HL-60 (cell line): ENCODE measurements around the gene U2AF2.

Experiments
- DNase-seq, 2 experiments: peaks; one replicate each; pipeline ENCODE4 v3.0.0-alpha.2; 2010 to 2020; ENCODE audit warnings: low read depth in 1 of 2, low spot score in 1 of 2
- H3K27ac ChIP-seq: fragments of 250-450 bp; sonication (Bioruptor Pico); replicated peaks from 2 replicates; pipeline ENCODE4 v1.5.1; 2020; ENCODE audit warnings: mild to moderate bottlenecking, moderate library complexity
- H3K27me3 ChIP-seq: fragments of 250-450 bp; sonication (Bioruptor Pico); 2 replicates; pipeline ENCODE4 v1.5.1; 2021; ENCODE audit warnings: mild to moderate bottlenecking, moderate library complexity; ENCODE audit not compliant: insufficient read depth, poor library complexity, severe bottlenecking
- H3K4me3 ChIP-seq: replicated peaks from 2 replicates; pipeline ENCODE4 v1.5.1; 2011; ENCODE audit warnings: mild to moderate bottlenecking, control low read depth, low read length; ENCODE audit not compliant: insufficient read depth
- CTCF ChIP-seq: IDR thresholded peaks from one replicate; pipeline ENCODE4 v1.5.1; 2011; ENCODE audit warnings: low read length, control low read depth, inconsistent platforms; ENCODE audit not compliant: insufficient read depth
- GABPA ChIP-seq: IDR thresholded peaks from 2 replicates; pipeline ENCODE4 v1.6.1; 2012; ENCODE audit warnings: low read depth
- POLR2AphosphoS5 ChIP-seq: IDR thresholded peaks from 2 replicates; pipeline ENCODE4 v1.6.1; 2012; ENCODE audit warnings: low read depth
- REST ChIP-seq: IDR thresholded peaks from 2 replicates; pipeline ENCODE4 v1.6.1; 2012; ENCODE audit warnings: low read depth; ENCODE audit not compliant: insufficient replicate concordance
- SPI1 ChIP-seq: IDR thresholded peaks from 2 replicates; pipeline ENCODE4 v1.6.1; 2012; ENCODE audit warnings: low read depth, mild to moderate bottlenecking, borderline replicate concordance

Gene U2AF2

GRCh38 chr19:55637534-55637933 is 17.3 kb upstream of the U2AF2 start:
- Histone ChIP-seq H3K27me3 (no peaks in the 10 kb centered on the region), H3K27ac (no peak overlapping the region), H3K4me3 (no peak overlapping the region)
- TF ChIP-seq REST (no peak), GABPA (no peak), CTCF (no peak), POLR2AphosphoS5 (no peak; the same call in 1 of the 2 replicates), SPI1 (no peak)
- DNase-seq, result no peak

GRCh38 chr19:55638864-55639359 is 15.9 kb upstream of the U2AF2 start:
- Histone ChIP-seq H3K27ac (no peak overlapping the region), H3K4me3 (no peak overlapping the region)
- TF ChIP-seq SPI1 (no peak), POLR2AphosphoS5 (no peak), CTCF (peak; percentile 31), GABPA (no peak), REST (no peak)

GRCh38 chr19:55640043-55640576 is 14.7 kb upstream of the U2AF2 start:
- peak in 1 of 2 experiments; percentile 44 for DNase-seq

More at GRCh38 chr19:55638864-55639359, 15.9 kb upstream of the U2AF2 start:
- DNase-seq, result peak in 1 of 2 experiments; percentile 76
- H3K27me3 ChIP-seq, result no peaks in the 10 kb centered on the region

GRCh38 chr19:55640577-55641425 is 14.0 kb upstream of the U2AF2 start, which contains the start of gene ZNF580:
Gene ZNF580, plus strand, starts transcription at chr19:55641002. Its CDS starts 1,507 bp downstream, at chr19:55642509.
- H3K4me3 ChIP-seq, result peak within 1 kb of the TSS; percentile 91
- TF ChIP-seq CTCF, result no peak
- peak; percentile 62; the same call in 1 of the 2 replicates for TF ChIP-seq GABPA
- H3K27me3 ChIP-seq, result no peaks in the 10 kb centered on the region
- peak within 1 kb of the TSS; percentile 79 for H3K27ac ChIP-seq
- DNase-seq, result peak in 1 of 2 experiments; percentile 54

More at GRCh38 chr19:55640043-55640576, 14.7 kb upstream of the U2AF2 start:
- H3K27ac ChIP-seq, result peak overlapping the region; percentile 79
- H3K4me3 ChIP-seq, result peak overlapping the region; percentile 91
- H3K27me3 ChIP-seq, result no peaks in the 10 kb centered on the region
- TF ChIP-seq POLR2AphosphoS5, result peak; percentile 60
- no peak for TF ChIP-seq GABPA
